ENCODE measurements around the gene C5orf24. TPM values are rescaled to one million over a fixed set of nuclear protein-coding genes. Genes with fewer than 3 reads are reported as not detected.
A peak's percentile ranks its signal among the peaks of the same experiment; 100 is the strongest.
"Not testable (repeated sequence)": the region's sequence is repeated elsewhere in the genome, so short reads cannot be mapped to it uniquely, and the experiment has no call there.

C5orf24 gene
- total RNA-seq, 1 experiment from 2014 or later, result 22.5 TPM

DNA sequence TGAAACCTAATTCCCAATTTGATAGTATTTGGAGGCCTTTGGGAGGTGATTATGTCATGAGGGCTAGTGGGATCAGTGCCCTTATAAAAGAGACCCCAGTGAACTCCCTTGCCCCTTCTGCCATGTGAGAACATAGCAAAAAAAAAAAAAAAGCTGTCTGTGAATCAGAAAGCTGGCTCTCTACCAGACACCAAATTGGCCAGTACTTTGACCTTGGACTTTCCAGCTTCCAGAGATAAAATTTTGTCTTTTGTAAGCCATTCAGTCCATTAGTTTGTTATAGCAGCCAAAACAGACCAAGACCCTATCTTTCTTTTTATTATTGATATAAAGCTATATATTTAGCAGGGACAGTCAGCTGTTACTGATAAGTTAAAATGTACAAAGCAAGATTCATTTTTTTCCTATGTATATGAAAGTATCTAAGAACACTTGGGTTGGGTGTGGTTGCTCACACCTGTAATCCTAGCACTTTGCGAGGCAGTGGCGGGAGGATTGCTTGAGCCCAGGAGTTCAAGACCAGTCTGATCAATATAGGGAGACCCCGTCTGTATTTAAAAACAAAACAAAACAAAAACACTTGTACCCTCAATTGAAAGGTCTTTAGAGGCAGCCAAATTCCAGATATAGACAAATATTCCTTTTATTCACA lies 8.1 kb upstream of the C5orf24 start:
- no peaks in the 10 kb centered on the region for H3K9me3 Mint-ChIP-seq
- no peak overlapping the region for H3K18ac ChIP-seq (ENCODE audit: insufficient read length, low read depth, low read length)
- no peaks in the 10 kb centered on the region for H3K4me1 Mint-ChIP-seq
- H3K36me3 Mint-ChIP-seq (ENCODE audit: insufficient read depth in 1 of 3, low read depth in 3 of 3), result peaks cover 30 to 59% (median 41%) of the 10 kb centered on the region in 3 experiments
- no peak overlapping the region; a peak in 1 of 7 replicates for H3K27ac Mint-ChIP-seq
- DNase-seq, result no peak
- H3K27ac ChIP-seq (ENCODE audit: insufficient read length, low read depth, low read length), result no peak overlapping the region
- H3K14ac ChIP-seq (ENCODE audit: insufficient read depth, low read length), result no peak overlapping the region
- no peak overlapping the region for H4K8ac ChIP-seq (replicated peaks; ENCODE audit: insufficient read length, low read depth, low read length)
- no CpG with 5 or more reads among the region's 3 CpGs for WGBS (ENCODE audit: extremely low coverage, insufficient read length, low lambda C conversion rate)
- H3K56ac ChIP-seq (ENCODE audit: insufficient read length, low read depth, low read length), result no peak overlapping the region
- H3K27me3 Mint-ChIP-seq (ENCODE audit: low read depth), result no peaks in the 10 kb centered on the region
- H3K4me2 ChIP-seq (ENCODE audit: insufficient read depth, insufficient read length, low read length), result no peak overlapping the region
- no peaks in the 10 kb centered on the region for H3K27me3 ChIP-seq (ENCODE audit: insufficient read depth, low read length)
- no peak overlapping the region for H3K9ac ChIP-seq (ENCODE audit: extremely low read depth, insufficient read length, low read length)
- H4K91ac ChIP-seq (ENCODE audit: insufficient read length, low read depth, low read length), result no peak overlapping the region
- no peak overlapping the region for H2BK15ac ChIP-seq (ENCODE audit: low read depth, low read length)
- H3K4ac ChIP-seq (ENCODE audit: low read depth, low read length), result no peak overlapping the region
- H4K5ac ChIP-seq (ENCODE audit: insufficient read length, low read depth, low read length), result no peak overlapping the region
- no peaks in the 10 kb centered on the region for H4K20me1 ChIP-seq (ENCODE audit: control insufficient read depth, insufficient read depth, insufficient read length)
- no peaks in the 10 kb centered on the region for H3K4me1 ChIP-seq (ENCODE audit: insufficient read depth, low read length)
- no peaks in the 10 kb centered on the region for H3K23me2 ChIP-seq (ENCODE audit: insufficient read length, low read depth, low read length, poor library complexity, severe bottlenecking)
- no peak overlapping the region for H3K23ac ChIP-seq (ENCODE audit: insufficient read length, low read depth, low read length)
- no peak overlapping the region for H2BK12ac ChIP-seq (ENCODE audit: insufficient read length, low read depth, low read length)
- no peaks in the 10 kb centered on the region for H3K79me2 ChIP-seq (ENCODE audit: insufficient read depth, low read length)
- H2AK5ac ChIP-seq (ENCODE audit: insufficient read length, low read length), result no peak overlapping the region
- no peak overlapping the region for H2AFZ ChIP-seq (ENCODE audit: low read length)
- H3K4me3 Mint-ChIP-seq, result no peak overlapping the region
- no peak overlapping the region for H2BK120ac ChIP-seq (ENCODE audit: low read depth, low read length, poor library complexity, severe bottlenecking)
- TF ChIP-seq, protein P1, sequence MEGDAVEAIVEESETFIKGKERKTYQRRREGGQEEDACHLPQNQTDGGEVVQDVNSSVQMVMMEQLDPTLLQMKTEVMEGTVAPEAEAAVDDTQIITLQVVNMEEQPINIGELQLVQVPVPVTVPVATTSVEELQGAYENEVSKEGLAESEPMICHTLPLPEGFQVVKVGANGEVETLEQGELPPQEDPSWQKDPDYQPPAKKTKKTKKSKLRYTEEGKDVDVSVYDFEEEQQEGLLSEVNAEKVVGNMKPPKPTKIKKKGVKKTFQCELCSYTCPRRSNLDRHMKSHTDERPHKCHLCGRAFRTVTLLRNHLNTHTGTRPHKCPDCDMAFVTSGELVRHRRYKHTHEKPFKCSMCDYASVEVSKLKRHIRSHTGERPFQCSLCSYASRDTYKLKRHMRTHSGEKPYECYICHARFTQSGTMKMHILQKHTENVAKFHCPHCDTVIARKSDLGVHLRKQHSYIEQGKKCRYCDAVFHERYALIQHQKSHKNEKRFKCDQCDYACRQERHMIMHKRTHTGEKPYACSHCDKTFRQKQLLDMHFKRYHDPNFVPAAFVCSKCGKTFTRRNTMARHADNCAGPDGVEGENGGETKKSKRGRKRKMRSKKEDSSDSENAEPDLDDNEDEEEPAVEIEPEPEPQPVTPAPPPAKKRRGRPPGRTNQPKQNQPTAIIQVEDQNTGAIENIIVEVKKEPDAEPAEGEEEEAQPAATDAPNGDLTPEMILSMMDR (conservative IDR thresholded peaks at IDR 0.05), result no peak
- no peaks in the 10 kb centered on the region for H3K9me3 ChIP-seq (ENCODE audit: control insufficient read depth, low read depth, low read length)
- H2BK5ac ChIP-seq (ENCODE audit: insufficient read length, low read length), result no peak overlapping the region
- H2BK20ac ChIP-seq (ENCODE audit: low read depth, low read length, poor library complexity, severe bottlenecking), result no peak overlapping the region
- H3K79me1 ChIP-seq (ENCODE audit: insufficient read depth, low read depth, low read length, poor library complexity, severe bottlenecking), result no peaks in the 10 kb centered on the region
- H3T11ph ChIP-seq (ENCODE audit: low read length), result no peak overlapping the region

DNA sequence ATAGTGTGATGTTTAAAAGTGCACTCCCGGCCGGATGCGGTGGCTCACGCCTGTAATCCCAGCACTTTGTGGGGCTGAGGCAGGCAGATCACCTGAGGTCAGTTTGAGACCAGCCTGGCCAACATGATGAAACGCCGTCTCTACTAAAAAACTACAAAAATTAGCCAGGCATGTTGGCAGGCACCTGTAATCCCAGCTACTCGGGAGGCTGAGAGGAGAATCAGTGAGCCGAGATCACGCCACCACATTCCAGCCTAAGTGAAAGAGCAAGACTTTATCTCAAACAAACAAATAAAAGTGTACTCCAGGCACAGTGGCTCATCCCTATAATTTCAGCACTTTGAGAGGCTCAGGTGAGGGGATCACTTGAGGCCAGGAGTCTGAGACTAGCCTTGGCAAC lies 7.4 kb upstream of the C5orf24 start:
- H3K23ac ChIP-seq (ENCODE audit: insufficient read length, low read depth, low read length); H3T11ph ChIP-seq (ENCODE audit: low read length); H3K79me2 ChIP-seq (ENCODE audit: insufficient read depth, low read length); H3K9ac ChIP-seq (ENCODE audit: extremely low read depth, insufficient read length, low read length); H2BK120ac ChIP-seq (ENCODE audit: low read depth, low read length, poor library complexity, severe bottlenecking); H2AFZ ChIP-seq (ENCODE audit: low read length); H2BK20ac ChIP-seq (ENCODE audit: low read depth, low read length, poor library complexity, severe bottlenecking); H3K4me1 Mint-ChIP-seq; H4K5ac ChIP-seq (ENCODE audit: insufficient read length, low read depth, low read length); H3K23me2 ChIP-seq (ENCODE audit: insufficient read length, low read depth, low read length, poor library complexity, severe bottlenecking); H3K4ac ChIP-seq (ENCODE audit: low read depth, low read length); H2BK15ac ChIP-seq (ENCODE audit: low read depth, low read length); DNase-seq; H2BK12ac ChIP-seq (ENCODE audit: insufficient read length, low read depth, low read length); H3K14ac ChIP-seq (ENCODE audit: insufficient read depth, low read length); H3K4me3 Mint-ChIP-seq; H3K27ac ChIP-seq (ENCODE audit: insufficient read length, low read depth, low read length); H3K9me3 ChIP-seq (ENCODE audit: control insufficient read depth, low read depth, low read length); H3K27me3 Mint-ChIP-seq (ENCODE audit: low read depth); H2AK5ac ChIP-seq (ENCODE audit: insufficient read length, low read length); H3K27me3 ChIP-seq (ENCODE audit: insufficient read depth, low read length); H4K91ac ChIP-seq (ENCODE audit: insufficient read length, low read depth, low read length); H3K4me1 ChIP-seq (ENCODE audit: insufficient read depth, low read length); H3K9me3 Mint-ChIP-seq; H3K56ac ChIP-seq (ENCODE audit: insufficient read length, low read depth, low read length); H3K4me2 ChIP-seq (ENCODE audit: insufficient read depth, insufficient read length, low read length); H4K8ac ChIP-seq (replicated peaks; ENCODE audit: insufficient read length, low read depth, low read length); H3K79me1 ChIP-seq (ENCODE audit: insufficient read depth, low read depth, low read length, poor library complexity, severe bottlenecking); H2BK5ac ChIP-seq (ENCODE audit: insufficient read length, low read length); H4K20me1 ChIP-seq (ENCODE audit: control insufficient read depth, insufficient read depth, insufficient read length); H3K18ac ChIP-seq (ENCODE audit: insufficient read length, low read depth, low read length): not testable (repeated sequence)
- no CpG with 5 or more reads among the region's 9 CpGs for WGBS (ENCODE audit: extremely low coverage, insufficient read length, low lambda C conversion rate)
- Mint-ChIP-seq H3K27ac (peak overlapping the region in 2 of 3 experiments; percentile 34 to 47; a peak in 2 of 7 replicates), H3K36me3 (ENCODE audit: insufficient read depth in 1 of 3, low read depth in 3 of 3) (peaks cover 30 to 55% (median 41%) of the 10 kb centered on the region in 3 experiments)

Data from H9 (cell line).